A673 (cell line): ENCODE data around the gene DPYSL5.

Experiments
- CTCF ChIP-seq: fragments of 300-800, 200-600 bp; sonication (generic); conservative IDR thresholded peaks from 2 replicates; pipeline ENCODE4 v1.5.1; 2017; ENCODE audit warnings: low read depth, mild to moderate bottlenecking, antibody characterized with exemption, low read length, moderate library complexity, mixed read lengths
- EZH2 ChIP-seq: fragments of 200-600 bp; sonication (generic); IDR thresholded peaks from 2 replicates; pipeline ENCODE4 v1.6.1; 2017; ENCODE audit warnings: borderline replicate concordance, low read depth, mild to moderate bottlenecking, mixed read lengths, antibody characterized with exemption, low read length; ENCODE audit not compliant: poor library complexity, severe bottlenecking

GRCh38 chr2:26848336-26849055 is 564 bp downstream of the DPYSL5 start:
- TF ChIP-seq CTCF (no peak), EZH2 (no peak)
